Ovary (tissue), 10 donors: ENCODE data around the gene SCG3. TPM values are rescaled to one million over a fixed set of nuclear protein-coding genes. Genes with fewer than 3 reads are reported as not detected.

Experiments used
- DNase-seq, 5 donors: peaks; one replicate each; pipeline ENCODE4 v3.0.0-alpha.2; 2019 to 2020
- H3K27ac ChIP-seq, 2 donors: fragments of 200-600 bp; one replicate each; pipeline versions ENCODE4 v1.5.1 to v1.8.0; 2019 to 2022
- H3K27me3 ChIP-seq: fragments of 200-600 bp; one replicate; pipeline ENCODE4 v1.8.0; 2022
- H3K36me3 ChIP-seq: fragments of 200-600 bp; sonication (generic); one replicate; pipeline ENCODE4 v1.5.1; 2019
- H3K4me1 ChIP-seq: one replicate; pipeline ENCODE4 v1.8.1; 2013; ENCODE audit warnings: mild to moderate bottlenecking, moderate library complexity; ENCODE audit not compliant: insufficient read depth
- H3K4me3 ChIP-seq: fragments of 200-600 bp; sonication (generic); one replicate; pipeline ENCODE4 v1.5.1; 2017
- H3K9me3 ChIP-seq, 2 donors: fragments of 200-600 bp in 1 of 2; sonication (generic) in 1 of 2; one replicate each; pipeline versions ENCODE4 v1.5.1 to v1.8.1; 2013 to 2019; ENCODE audit warnings: mild to moderate bottlenecking in 1 of 2, moderate library complexity in 1 of 2
- EP300 ChIP-seq: sonication (generic); formaldehyde crosslinking; IDR thresholded peaks from one replicate; pipeline ENCODE4 v1.6.1; 2017; ENCODE audit warnings: antibody characterized with exemption
- POLR2A ChIP-seq: fragments of 450-650 bp; IDR thresholded peaks from one replicate; pipeline ENCODE4 v1.6.1; 2017; ENCODE audit warnings: antibody characterized with exemption, mild to moderate bottlenecking, moderate library complexity
- WGBS, 3 donors: extraction: QIAGEN DNeasy Blood & Tissue Kit in 1 of 3; methylation state at CpG; one replicate each; pipeline versions ENCODE4 v1.1.5 to v1.1.7; 2013 to 2017; 5-methylcytosine and 5-hydroxymethylcytosine counted together
- intact Hi-C, 4 donors: fragments of 100-400 bp; cut with DNase I; formaldehyde crosslinking; loops; one replicate each; pipeline versions ENCODE4 v1.11.0 to v1.15.1; 2022 to 2023
- long read RNA-seq, 3 donors: library from polyadenylated mRNA in 2 of 3; unstranded in 2 of 3; transcript quantifications; one replicate each; pipeline ENCODE4 v2.0.0 and lab custom pipeline, GENCODE V29; 2021 to 2026
- polyA plus RNA-seq, 2 donors: library from polyadenylated mRNA; stranded (reverse); fragments of 200-250 nt in 1 of 2; fragments of 350-450 nt in 1 of 2; fragmentation: Illumina TruSeq in 1 of 2; extraction: RNeasy Lipid Tissue Mini Kit (QIAGEN cat#74804) in 1 of 2; gene quantifications; one replicate each; pipeline ENCODE4 v1.2.3, GENCODE V29; 2013 to 2014
- total RNA-seq, 7 donors: library from RNA; depleted of rRNA in 2 of 7; stranded (reverse); fragments of >200 nt in 2 of 7; fragmentation: NEBNext Ultra II Directional in 3 of 7; extraction: Animal tissue kit (Norgen Biotek cat#: 25700) in 3 of 7; gene quantifications; one replicate each; pipeline versions ENCODE4 v1.1.0 to v1.2.4, GENCODE V29; 2016 to 2023
- TF ChIP-seq, protein P1 (sequence below), 3 donors: fragments of 450-650 bp in 2 of 3; fragments of 200-600 bp in 1 of 3; IDR thresholded peaks; one replicate each; pipeline versions ENCODE4 v1.5.1 to v1.8.0; 2016 to 2022; ENCODE audit warnings: antibody characterized with exemption in 3 of 3, mild to moderate bottlenecking in 1 of 3
- donor health status: DM: no; HTN: no; CAD: no; lungs with moderate emphysema.
- donor health status: DM: no; HTN: no; CAD: no.
- donor health status: Bipolar disorder and iron deficiency.
- donor health status: DM: yes; HTN: yes; CAD: no.
- donor health status: DM: no; HTN: no; CAD: no.
- donor health status: DM: yes; HTN: yes; CAD: no.

The SCG3 gene
- under 1 TPM in 3 of 7 donors, not detected in 4; 0.08 to 0.46 (median 0.27) TPM for total RNA-seq
- polyA plus RNA-seq: under 1 TPM; 0.11 to 0.37 TPM
- long read RNA-seq, donor 1: 0 reads
- long read RNA-seq, donor 2: 0 reads
- long read RNA-seq, donor 3, partial matches to known transcripts: 0 of 1 reads
- long read RNA-seq, donor 3, other reads (novel, unspliced or antisense): 0 of 1 reads

DNA sequence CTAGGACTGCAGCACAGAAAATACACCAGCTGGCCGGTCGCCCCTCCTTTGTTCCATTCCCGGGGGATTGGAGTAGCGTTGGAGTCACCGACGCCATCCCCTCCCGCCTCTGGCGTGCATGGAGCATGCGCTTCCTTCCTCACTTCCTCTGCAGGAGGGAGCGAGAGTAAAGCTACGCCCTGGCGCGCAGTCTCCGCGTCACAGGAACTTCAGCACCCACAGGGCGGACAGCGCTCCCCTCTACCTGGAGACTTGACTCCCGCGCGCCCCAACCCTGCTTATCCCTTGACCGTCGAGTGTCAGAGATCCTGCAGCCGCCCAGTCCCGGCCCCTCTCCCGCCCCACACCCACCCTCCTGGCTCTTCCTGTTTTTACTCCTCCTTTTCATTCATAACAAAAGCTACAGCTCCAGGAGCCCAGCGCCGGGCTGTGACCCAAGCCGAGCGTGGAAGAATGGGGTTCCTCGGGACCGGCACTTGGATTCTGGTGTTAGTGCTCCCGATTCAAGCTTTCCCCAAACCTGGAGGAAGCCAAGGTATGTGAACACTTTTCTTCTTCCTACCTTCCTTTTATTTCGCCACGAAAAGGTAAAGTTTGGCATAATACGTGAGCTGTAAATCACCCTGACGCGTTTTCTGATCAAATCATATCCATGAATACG lies at the start of gene SCG3:
Gene SCG3 (plus strand): TSS at position 201 of the 661 bp plus-strand sequence. CDS start 253 bp downstream, at position 454.
- WGBS, 3 donors: 1 to 5% (median 2%) methylated on average over 37 to 38 of the region's 38 CpGs
- TF ChIP-seq, protein P1, sequence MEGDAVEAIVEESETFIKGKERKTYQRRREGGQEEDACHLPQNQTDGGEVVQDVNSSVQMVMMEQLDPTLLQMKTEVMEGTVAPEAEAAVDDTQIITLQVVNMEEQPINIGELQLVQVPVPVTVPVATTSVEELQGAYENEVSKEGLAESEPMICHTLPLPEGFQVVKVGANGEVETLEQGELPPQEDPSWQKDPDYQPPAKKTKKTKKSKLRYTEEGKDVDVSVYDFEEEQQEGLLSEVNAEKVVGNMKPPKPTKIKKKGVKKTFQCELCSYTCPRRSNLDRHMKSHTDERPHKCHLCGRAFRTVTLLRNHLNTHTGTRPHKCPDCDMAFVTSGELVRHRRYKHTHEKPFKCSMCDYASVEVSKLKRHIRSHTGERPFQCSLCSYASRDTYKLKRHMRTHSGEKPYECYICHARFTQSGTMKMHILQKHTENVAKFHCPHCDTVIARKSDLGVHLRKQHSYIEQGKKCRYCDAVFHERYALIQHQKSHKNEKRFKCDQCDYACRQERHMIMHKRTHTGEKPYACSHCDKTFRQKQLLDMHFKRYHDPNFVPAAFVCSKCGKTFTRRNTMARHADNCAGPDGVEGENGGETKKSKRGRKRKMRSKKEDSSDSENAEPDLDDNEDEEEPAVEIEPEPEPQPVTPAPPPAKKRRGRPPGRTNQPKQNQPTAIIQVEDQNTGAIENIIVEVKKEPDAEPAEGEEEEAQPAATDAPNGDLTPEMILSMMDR (IDR thresholded peaks at IDR 0.05): no peak
- TF ChIP-seq POLR2A (no peak), EP300 (no peak)
- H3K4me3 ChIP-seq: no peak within 1 kb of the TSS

DNA sequence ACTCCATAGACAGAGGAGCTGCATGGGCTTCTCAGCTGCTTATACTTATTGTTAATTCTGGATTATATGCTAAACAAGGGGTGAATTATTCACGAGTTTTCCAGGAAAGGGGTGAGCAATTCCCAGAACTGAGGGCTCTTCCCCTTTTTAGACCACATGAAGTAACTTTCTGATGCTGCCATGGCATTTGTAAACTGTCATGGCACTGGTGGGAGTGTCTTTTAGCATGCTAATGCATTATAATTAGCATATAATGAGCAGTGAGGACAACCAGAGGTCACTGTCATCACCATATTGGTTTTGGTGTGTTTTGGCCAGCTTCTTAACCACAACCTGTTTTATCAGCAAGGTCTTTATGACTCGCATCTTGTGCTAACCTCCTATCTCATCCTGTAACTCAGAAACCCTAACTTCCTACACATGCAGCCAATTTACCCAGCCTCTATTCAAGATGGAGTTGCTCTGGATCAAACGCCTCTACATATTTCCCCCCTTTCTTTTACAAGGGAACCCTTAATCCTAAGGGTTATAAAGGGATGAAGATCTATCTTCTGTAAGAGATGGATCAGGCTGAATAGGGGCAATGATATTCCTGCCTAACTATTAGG lies 46.6 kb upstream of the SCG3 start:
- Histone ChIP-seq H3K27ac (no peak overlapping the region), H3K27me3 (no peaks in the 10 kb centered on the region), H3K36me3 (no peaks in the 10 kb centered on the region), H3K4me1 (no peaks in the 10 kb centered on the region), H3K4me3 (no peak overlapping the region), H3K9me3 (no peaks in the 10 kb centered on the region)
- DNase-seq: no peak
- intact Hi-C loops: no loop called here
- TF ChIP-seq EP300: no peak
- TF ChIP-seq POLR2A: no peak
- 38 to 53% (median 48%) methylated on average over 3 of the region's 3 CpGs for WGBS, 3 donors

More for the DNA sequence above, at the start of gene SCG3:
- H3K27ac ChIP-seq: no peak within 1 kb of the TSS
- no peaks in the 10 kb centered on the region for H3K36me3 ChIP-seq
- no peaks in the 10 kb centered on the region for H3K27me3 ChIP-seq
- DNase-seq: peak; percentile 53 to 85 (median 70)
- no peaks in the 10 kb centered on the region for H3K4me1 ChIP-seq
- intact Hi-C loops: no loop called here
- no peaks in the 10 kb centered on the region for H3K9me3 ChIP-seq

DNA sequence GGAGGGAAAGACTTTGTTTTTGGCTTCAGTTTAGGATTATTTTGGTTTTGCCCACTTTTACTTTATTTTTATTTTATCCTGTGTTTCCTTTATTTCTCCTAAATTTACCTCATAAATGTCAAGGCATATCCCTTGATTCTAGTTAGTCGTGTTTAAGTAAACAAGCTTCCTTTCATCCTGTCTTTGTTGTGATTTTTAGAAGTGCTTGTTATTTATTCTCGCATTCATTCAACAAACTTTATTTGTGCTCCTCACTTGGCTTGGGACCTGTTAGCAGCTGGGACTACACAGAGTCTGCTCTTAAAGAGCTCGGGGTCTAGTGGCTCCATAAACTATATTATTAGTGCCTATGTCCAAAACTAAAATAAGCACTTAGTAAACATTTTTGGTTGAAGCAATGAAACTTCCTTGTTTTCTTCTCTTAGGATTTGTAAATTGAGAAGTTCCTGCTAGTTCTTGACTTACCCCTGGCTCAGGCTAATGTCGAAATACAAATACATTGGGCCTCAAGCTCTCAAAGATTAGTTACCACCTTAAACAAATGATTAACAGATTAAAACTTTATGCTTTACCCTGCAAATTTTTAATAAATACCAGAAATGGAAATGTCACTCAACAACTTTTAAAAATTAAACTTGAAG lies 39.7 kb upstream of the SCG3 start:
- H3K27me3 ChIP-seq: peaks cover 3% of the 10 kb centered on the region
- H3K9me3 ChIP-seq: no peaks in the 10 kb centered on the region
- H3K27ac ChIP-seq: no peak overlapping the region
- DNase-seq: no peak
- 20 to 41% (median 21%) methylated on average over 4 of the region's 4 CpGs for WGBS, 3 donors
- H3K4me1 ChIP-seq: no peaks in the 10 kb centered on the region
- intact Hi-C loops: no loop called here
- H3K4me3 ChIP-seq: no peak overlapping the region
- TF ChIP-seq EP300: no peak
- no peak for TF ChIP-seq POLR2A
- TF ChIP-seq, protein P1 (IDR thresholded peaks at IDR 0.05): no peak
- no peaks in the 10 kb centered on the region for H3K36me3 ChIP-seq

DNA sequence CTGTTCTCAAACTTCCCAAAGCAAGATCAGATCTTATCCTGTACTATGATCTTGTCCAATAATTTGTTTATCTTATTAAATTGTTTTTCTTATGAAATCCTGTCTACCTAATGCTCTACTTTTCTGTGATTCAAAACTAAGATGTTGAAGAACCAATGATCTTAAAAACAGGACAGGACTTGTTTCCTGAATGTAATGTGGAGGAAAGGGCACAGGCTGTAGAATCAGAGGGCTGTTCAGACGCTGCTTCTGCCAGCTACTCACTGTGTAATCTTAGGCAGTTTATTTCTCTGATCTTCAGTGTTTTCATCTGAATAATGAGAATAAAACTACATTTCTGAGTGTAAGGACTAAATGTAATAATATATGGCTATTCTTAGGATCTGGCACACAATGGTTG lies 38.6 kb upstream of the SCG3 start:
- no peak for DNase-seq
- H3K4me1 ChIP-seq: no peaks in the 10 kb centered on the region
- no peak for TF ChIP-seq POLR2A
- TF ChIP-seq, protein P1 (IDR thresholded peaks at IDR 0.05): no peak
- TF ChIP-seq EP300: no peak
- H3K27me3 ChIP-seq: peaks cover 3% of the 10 kb centered on the region
- no peaks in the 10 kb centered on the region for H3K36me3 ChIP-seq
- intact Hi-C loops: no loop called here
- no peak overlapping the region for H3K4me3 ChIP-seq
- no peaks in the 10 kb centered on the region for H3K9me3 ChIP-seq
- WGBS, 3 donors: 8 to 21% (median 10%) methylated on average over 1 of the region's 1 CpG
- no peak overlapping the region for H3K27ac ChIP-seq
